HepG2 (cell line): ENCODE measurements around the gene SSC4D. TPM values are rescaled to one million over a fixed set of nuclear protein-coding genes. Genes with fewer than 3 reads are reported as not detected.

ENCODE experiments used
- ARID5B ChIP-seq: IDR thresholded peaks from 2 replicates; pipeline ENCODE4 v1.4.0; 2020; ENCODE audit warnings: mild to moderate bottlenecking, missing genetic modification reagents
- CBX2 ChIP-seq, 2 experiments: fragments of 200-600 bp in 1 of 2; sonication (generic); formaldehyde crosslinking in 1 of 2; IDR thresholded peaks; 2 replicates each; pipeline versions ENCODE4 v1.7.0 to v1.8.1; 2018 to 2022; ENCODE audit warnings: low read depth in 2 of 2, low read length in 1 of 2, mild to moderate bottlenecking in 1 of 2, missing genetic modification reagents in 1 of 2
- CREM ChIP-seq, 2 experiments: sonication (generic) in 1 of 2; formaldehyde crosslinking in 1 of 2; IDR thresholded peaks; 2 replicates each; pipeline versions ENCODE4 v1.4.0 to v1.6.1; 2016 to 2020; ENCODE audit warnings: antibody characterized with exemption in 1 of 2, mild to moderate bottlenecking in 1 of 2, missing genetic modification reagents in 1 of 2
- EEA1 ChIP-seq: sonication (generic); formaldehyde crosslinking; IDR thresholded peaks from 2 replicates; pipeline ENCODE4 v1.5.1; 2020; ENCODE audit warnings: mild to moderate bottlenecking, missing genetic modification reagents, borderline replicate concordance
- FOSL2 ChIP-seq: sonication (generic); formaldehyde crosslinking; IDR thresholded peaks from 2 replicates; pipeline ENCODE4 v1.4.0; 2020; ENCODE audit warnings: missing genetic modification reagents
- FOXA1 ChIP-seq, 2 experiments: fragments of 450-650 bp in 1 of 2; sonication (generic) in 1 of 2; formaldehyde crosslinking in 1 of 2; IDR thresholded peaks; 2 replicates each; pipeline versions ENCODE4 v1.4.0 to v1.6.1; 2016 to 2020; ENCODE audit warnings: missing genetic modification reagents in 1 of 2
- HHEX ChIP-seq: IDR thresholded peaks from 2 replicates; pipeline ENCODE4 v1.6.1; 2016; ENCODE audit warnings: control low read depth
- HNF4G ChIP-seq, 2 experiments: sonication (generic) in 1 of 2; formaldehyde crosslinking in 1 of 2; IDR thresholded peaks; 2 replicates each; pipeline versions ENCODE4 v1.4.0 to v1.6.1; 2011 to 2020; ENCODE audit warnings: borderline replicate concordance in 2 of 2, low read depth in 2 of 2, mild to moderate bottlenecking in 2 of 2, low read length in 1 of 2, missing genetic modification reagents in 1 of 2, moderate library complexity in 1 of 2
- HOXA5 ChIP-seq: sonication (generic); formaldehyde crosslinking; IDR thresholded peaks from 2 replicates; pipeline ENCODE4 v1.4.0; 2020; ENCODE audit warnings: missing genetic modification reagents
- KDM6A ChIP-seq: IDR thresholded peaks from 2 replicates; pipeline ENCODE4 v1.6.1; 2016; ENCODE audit warnings: low read depth
- PATZ1 ChIP-seq: sonication (generic); formaldehyde crosslinking; IDR thresholded peaks from 2 replicates; pipeline ENCODE4 v1.4.0; 2020; ENCODE audit warnings: missing genetic modification reagents
- PAX8 ChIP-seq: sonication (generic); formaldehyde crosslinking; IDR thresholded peaks from 2 replicates; pipeline ENCODE4 v1.8.0; 2022; ENCODE audit warnings: mild to moderate bottlenecking, missing genetic modification reagents, borderline replicate concordance
- POLR2G ChIP-seq: fragments of 200-400 bp; formaldehyde crosslinking; IDR thresholded peaks from 2 replicates; pipeline ENCODE4 v1.6.1; 2018; ENCODE audit warnings: mild to moderate bottlenecking, low read depth, low read length, moderate library complexity
- SAP130 ChIP-seq: IDR thresholded peaks from 2 replicates; pipeline ENCODE4 v1.6.1; 2016; ENCODE audit warnings: low read depth
- SNAPC5 ChIP-seq: sonication (generic); formaldehyde crosslinking; IDR thresholded peaks from 2 replicates; pipeline ENCODE4 v1.8.1; 2023; ENCODE audit warnings: mild to moderate bottlenecking, missing genetic modification reagents, borderline replicate concordance
- SOX13 ChIP-seq, 3 experiments: fragments of 450-650 bp in 1 of 3; sonication (generic) in 1 of 3; formaldehyde crosslinking in 1 of 3; IDR thresholded peaks in 2 of 3; conservative IDR thresholded peaks in 1 of 3; 2 replicates each; pipeline versions ENCODE4 v1.5.0 to v1.6.1; 2016 to 2020; ENCODE audit warnings: antibody characterized with exemption in 1 of 3, mild to moderate bottlenecking in 1 of 3, missing compliant biosample characterization in 1 of 3, missing genetic modification reagents in 1 of 3, moderate library complexity in 1 of 3
- TFAP4 ChIP-seq: sonication (generic); IDR thresholded peaks from 2 replicates; pipeline ENCODE4 v1.6.1; 2016; ENCODE audit warnings: low read depth, borderline replicate concordance
- ZNF160 ChIP-seq: sonication (generic); formaldehyde crosslinking; IDR thresholded peaks from 2 replicates; pipeline ENCODE4 v1.8.0; 2022; ENCODE audit warnings: mild to moderate bottlenecking, inconsistent platforms, missing genetic modification reagents
- ZNF644 ChIP-seq: IDR thresholded peaks from 2 replicates; pipeline ENCODE4 v1.6.1; 2016; ENCODE audit warnings: low read depth
- ZNF788 ChIP-seq: sonication (generic); formaldehyde crosslinking; IDR thresholded peaks from 2 replicates; pipeline ENCODE4 v1.5.0; 2020; ENCODE audit warnings: mild to moderate bottlenecking, missing genetic modification reagents, borderline replicate concordance
- ZSCAN25 ChIP-seq: sonication (generic); formaldehyde crosslinking; IDR thresholded peaks from 2 replicates; pipeline ENCODE4 v1.8.0; 2022; ENCODE audit warnings: mild to moderate bottlenecking, missing genetic modification reagents
- polyA plus RNA-seq, 8 experiments: library from polyadenylated mRNA; depleted of rRNA in 3 of 8; stranded (reverse) in 7 of 8; unstranded in 1 of 8; fragments of >200 nt; fragmentation: Illumina TruSeq in 4 of 8; extraction: Trizol in 4 of 8; gene quantifications; 2 replicates each; pipeline versions ENCODE4 v1.2.1 to v1.2.3, GENCODE V29; 2011 to 2016; ENCODE audit warnings: low read depth in 4 of 8, missing spikeins in 1 of 8, mixed read lengths in 1 of 8; ENCODE audit not compliant: insufficient read depth in 1 of 8
- total RNA-seq, 5 experiments: library from RNA; depleted of rRNA; stranded (reverse); fragments of >200 nt; fragmentation: Illumina TruSeq; extraction: Trizol; gene quantifications; 2 replicates each; pipeline ENCODE4 v1.2.3, GENCODE V29; 2016; ENCODE audit warnings: low read depth in 1 of 5

Gene SSC4D
- total and polyA plus RNA-seq, 2 of the 13 experiments (the other 11 are each of a cell fraction or from before 2014, with no cell fraction given) = 33.3 to 63.8 TPM

- peak; percentile 90 for TF ChIP-seq HNF4G (IDR thresholded peaks at IDR 0.05; ENCODE audit: borderline replicate concordance, low read depth, low read length)
- 0 out of 2 replicates have a peak, but pooled peaks have one; percentile 10 for TF ChIP-seq HNF4G (CRISPR knock-in tag; IDR thresholded peaks at IDR 0.05; ENCODE audit: borderline replicate concordance, low read depth)
- peak; percentile 62; the same call in 1 of the 2 replicates for TF ChIP-seq KDM6A (CRISPR knock-in tag)
- TF ChIP-seq HHEX (CRISPR knock-in tag) = peak; percentile 32; the same call in 1 of the 2 replicates
- 0 out of 2 replicates have a peak, but pooled peaks have one; percentile 20 for TF ChIP-seq ZNF788
- TF ChIP-seq SOX13 (IDR thresholded peaks at IDR 0.05) = peak; percentile 62; the same call in 1 of the 2 replicates
- peak in 1 of 2 experiments; percentile 91; a peak in 2 of 4 replicates for TF ChIP-seq SOX13 (CRISPR knock-in tag; conservative IDR thresholded peaks at IDR 0.05 in 1 of 2, IDR thresholded peaks at IDR 0.05 in 1 of 2)
- TF ChIP-seq POLR2G = peak; percentile 28; the same call in 1 of the 2 replicates
- no peak for TF ChIP-seq CBX2 (IDR thresholded peaks at IDR 0.05; ENCODE audit: low read depth, low read length)
- no peak for TF ChIP-seq CBX2 (CRISPR knock-in tag; IDR thresholded peaks at IDR 0.05; ENCODE audit: low read depth)
- TF ChIP-seq SNAPC5 (CRISPR knock-in tag) = no peak
- TF ChIP-seq TFAP4 = peak; percentile 55
- TF ChIP-seq CREM (IDR thresholded peaks at IDR 0.05) = peak; percentile 33; the same call in 1 of the 2 replicates
- no peak for TF ChIP-seq CREM (CRISPR knock-in tag; IDR thresholded peaks at IDR 0.05)
- TF ChIP-seq EEA1 (CRISPR knock-in tag) = no peak
- peak; percentile 95 for TF ChIP-seq PATZ1 (CRISPR knock-in tag)
- TF ChIP-seq ZSCAN25 = no peak
- TF ChIP-seq FOSL2 (CRISPR knock-in tag) = peak; percentile 12; the same call in 1 of the 2 replicates
- TF ChIP-seq HOXA5 = no peak
- no peak for TF ChIP-seq ZNF160 (CRISPR knock-in tag)
- no peak for TF ChIP-seq FOXA1 (IDR thresholded peaks at IDR 0.05)
- no peak for TF ChIP-seq FOXA1 (CRISPR knock-in tag; IDR thresholded peaks at IDR 0.05)
- TF ChIP-seq SAP130 (CRISPR knock-in tag) = peak; percentile 29
- peak; percentile 41; the same call in 1 of the 2 replicates for TF ChIP-seq ZNF644
- peak; percentile 43; the same call in 1 of the 2 replicates for TF ChIP-seq ARID5B (CRISPR knock-in tag)
- no peak for TF ChIP-seq PAX8 (CRISPR knock-in tag)
These were observed 1.4 kb downstream of the SSC4D start (continued) for GRCh38 chr7:76408121-76408560.
